ENCODE measurements around the gene EML6.
"Not testable (repeated sequence)": the region's sequence is repeated elsewhere in the genome, so short reads cannot be mapped to it uniquely, and the experiment has no call there.

EML6 gene

GRCh38 chr2:54855434-54855833 lies 132.0 kb downstream of the EML6 start:
- no peak for DNase-seq

- no peak for DNase-seq
Observed at GRCh38 chr2:54858021-54858681, 134.7 kb downstream of the EML6 start.

- DNase-seq, result no peak
Observed at GRCh38 chr2:54859416-54859815, 136.0 kb downstream of the EML6 start.

GRCh38 chr2:54859997-54860701 lies 136.7 kb downstream of the EML6 start:
- no peak for DNase-seq

GRCh38 chr2:54862229-54862628 lies 138.8 kb downstream of the EML6 start:
- no peak for DNase-seq

GRCh38 chr2:54862742-54863141 lies 139.3 kb downstream of the EML6 start:
- DNase-seq, result no peak

- no peak for DNase-seq
Observed at GRCh38 chr2:54863660-54864059, 140.2 kb downstream of the EML6 start.

- DNase-seq, result no peak
Observed at GRCh38 chr2:54864096-54864495, 140.6 kb downstream of the EML6 start.

GRCh38 chr2:54864727-54865126 lies 141.3 kb downstream of the EML6 start:
- no peak for DNase-seq

- no peak for DNase-seq
Observed at GRCh38 chr2:54866179-54866578, 142.7 kb downstream of the EML6 start.

GRCh38 chr2:54866868-54867267 lies 143.4 kb downstream of the EML6 start:
- no peak for DNase-seq

GRCh38 chr2:54867457-54867856 lies 144.0 kb downstream of the EML6 start:
- no peak for DNase-seq

- no peak for DNase-seq
Observed at GRCh38 chr2:54871457-54872107, 148.1 kb downstream of the EML6 start.

- no peak for DNase-seq
Observed at GRCh38 chr2:54872780-54873179, 149.3 kb downstream of the EML6 start.

GRCh38 chr2:54873236-54873635 lies 149.8 kb downstream of the EML6 start:
- DNase-seq, result not testable (repeated sequence)

- DNase-seq, result no peak
Observed at GRCh38 chr2:54876764-54877163, 153.3 kb downstream of the EML6 start.

- DNase-seq, result no peak
Observed at GRCh38 chr2:54878182-54878581, 154.7 kb downstream of the EML6 start.

GRCh38 chr2:54879032-54879431 lies 155.6 kb downstream of the EML6 start:
- DNase-seq, result no peak

- no peak for DNase-seq
Observed at GRCh38 chr2:54879598-54880332, 156.3 kb downstream of the EML6 start.

GRCh38 chr2:54880428-54880827 lies 157.0 kb downstream of the EML6 start:
- DNase-seq, result no peak

GRCh38 chr2:54881759-54882158 lies 158.3 kb downstream of the EML6 start:
- no peak for DNase-seq

GRCh38 chr2:54885891-54886290 lies 162.4 kb downstream of the EML6 start:
- DNase-seq, result no peak

GRCh38 chr2:54887850-54888545 lies 164.5 kb downstream of the EML6 start:
- no peak for DNase-seq
